HG03378 (cell line): ENCODE data around the gene AFF2.

Experiments
- ATAC-seq: cut with Tn5 transposase; IDR thresholded peaks from one replicate; pipeline ENCODE4 v1.9.1; 2021; ENCODE audit warnings: mild to moderate bottlenecking, moderate library complexity; ENCODE audit not compliant: unreplicated experiment

The AFF2 gene

GRCh38 chrX:148715361-148715760 is 214.9 kb downstream of the AFF2 start:
- ATAC-seq, result no peak

- ATAC-seq, result no peak
Observed at GRCh38 chrX:148722966-148723365, 222.5 kb downstream of the AFF2 start.

GRCh38 chrX:148723551-148723950 is 223.1 kb downstream of the AFF2 start:
- ATAC-seq, result no peak

- no peak for ATAC-seq
Observed at GRCh38 chrX:148728901-148729300, 228.5 kb downstream of the AFF2 start.

- no peak for ATAC-seq
Observed at GRCh38 chrX:148732743-148733142, 232.3 kb downstream of the AFF2 start.

GRCh38 chrX:148741441-148741840 is 241.0 kb downstream of the AFF2 start:
- no peak for ATAC-seq

- ATAC-seq, result no peak
Observed at GRCh38 chrX:148755111-148755510, 254.7 kb downstream of the AFF2 start.

- no peak for ATAC-seq
Observed at GRCh38 chrX:148763896-148764295, 263.5 kb downstream of the AFF2 start.

- no peak for ATAC-seq
Observed at GRCh38 chrX:148768296-148768695, 267.9 kb downstream of the AFF2 start.

GRCh38 chrX:148771440-148771839 is 271.0 kb downstream of the AFF2 start:
- ATAC-seq, result no peak

GRCh38 chrX:148774276-148774675 is 273.9 kb downstream of the AFF2 start:
- no peak for ATAC-seq

- no peak for ATAC-seq
Observed at GRCh38 chrX:148784137-148784536, 283.7 kb downstream of the AFF2 start.

- no peak for ATAC-seq
Observed at GRCh38 chrX:148784856-148785255, 284.4 kb downstream of the AFF2 start.

GRCh38 chrX:148785256-148785655 is 284.8 kb downstream of the AFF2 start:
- ATAC-seq, result no peak

- no peak for ATAC-seq
Observed at GRCh38 chrX:148788449-148788848, 288.0 kb downstream of the AFF2 start.

- ATAC-seq, result no peak
Observed at GRCh38 chrX:148794350-148794749, 293.9 kb downstream of the AFF2 start.

- ATAC-seq, result no peak
Observed at GRCh38 chrX:148804579-148805355, 304.4 kb downstream of the AFF2 start.

- ATAC-seq, result no peak
Observed at GRCh38 chrX:148806145-148806870, 305.9 kb downstream of the AFF2 start.

- ATAC-seq, result no peak
Observed at GRCh38 chrX:148808833-148809232, 308.4 kb downstream of the AFF2 start.

GRCh38 chrX:148811236-148811635 is 310.8 kb downstream of the AFF2 start:
- no peak for ATAC-seq

GRCh38 chrX:148813422-148813821 is 313.0 kb downstream of the AFF2 start:
- ATAC-seq, result no peak

- ATAC-seq, result no peak
Observed at GRCh38 chrX:148813967-148814366, 313.6 kb downstream of the AFF2 start.
